Measurements from ENCODE around the gene ROCK2.

Gene ROCK2

GRCh38 chr2:11144077-11144737 lies 200.2 kb downstream of the ROCK2 start:
- no peak for TF ChIP-seq CTCF (IDR thresholded peaks at IDR 0.05; ENCODE audit: low read depth, low read length)

GRCh38 chr2:11142987-11143386 lies 201.4 kb downstream of the ROCK2 start:
- TF ChIP-seq CTCF (IDR thresholded peaks at IDR 0.05; ENCODE audit: low read depth, low read length) = no peak
- DNase-seq (ENCODE audit: extremely low read depth, low read depth) = no peak

More at GRCh38 chr2:11144077-11144737, 200.2 kb downstream of the ROCK2 start:
- no peak for DNase-seq (ENCODE audit: extremely low read depth, low read depth)

GRCh38 chr2:11142330-11142729 lies 202.1 kb downstream of the ROCK2 start:
- TF ChIP-seq CTCF (IDR thresholded peaks at IDR 0.05; ENCODE audit: low read depth, low read length) = no peak
- no peak for DNase-seq (ENCODE audit: extremely low read depth, low read depth)

GRCh38 chr2:11141319-11141718 lies 203.1 kb downstream of the ROCK2 start:
- no peak for DNase-seq (ENCODE audit: extremely low read depth, low read depth)
- no peak for TF ChIP-seq CTCF (IDR thresholded peaks at IDR 0.05; ENCODE audit: low read depth, low read length)

GRCh38 chr2:11140492-11140891 lies 203.9 kb downstream of the ROCK2 start:
- no peak for TF ChIP-seq CTCF (IDR thresholded peaks at IDR 0.05; ENCODE audit: low read depth, low read length)
- no peak for DNase-seq (ENCODE audit: extremely low read depth, low read depth)

GRCh38 chr2:11134349-11134748 lies 210.1 kb downstream of the ROCK2 start:
- no peak for DNase-seq (ENCODE audit: extremely low read depth, low read depth)
- TF ChIP-seq CTCF (IDR thresholded peaks at IDR 0.05; ENCODE audit: low read depth, low read length) = no peak

- no peak for DNase-seq (ENCODE audit: extremely low read depth, low read depth)
- no peak for TF ChIP-seq CTCF (IDR thresholded peaks at IDR 0.05; ENCODE audit: low read depth, low read length)
Measured at GRCh38 chr2:11133936-11134320, 210.5 kb downstream of the ROCK2 start.

Data from AG09319 (cell line).